Epithelial cell of proximal tubule (primary cell): ENCODE results near the gene RBKS. TPM values are rescaled to one million over a fixed set of nuclear protein-coding genes. Genes with fewer than 3 reads are reported as not detected.
"Not testable (repeated sequence)": the region's sequence is repeated elsewhere in the genome, so short reads cannot be mapped to it uniquely, and the experiment has no call there.

ENCODE experiments used
- DNase-seq: peaks from one replicate; pipeline ENCODE4 v3.0.0-alpha.2; 2011; ENCODE audit warnings: low read depth
- H3K4me3 ChIP-seq: 2 replicates; pipeline ENCODE4 v1.5.1; 2011; ENCODE audit warnings: low read depth, mild to moderate bottlenecking, low read length
- CTCF ChIP-seq: conservative IDR thresholded peaks from 2 replicates; pipeline ENCODE4 v1.5.1; 2012; ENCODE audit warnings: low read depth, mild to moderate bottlenecking, low read length
- total RNA-seq: library from RNA; depleted of rRNA; stranded (reverse); fragments of >200 nt; gene quantifications from 2 replicates; pipeline ENCODE4 v1.2.3, GENCODE V29; 2015

RBKS gene
- total RNA-seq, 1 donor from 2014 or later: 2.7 TPM

GRCh38 chr2:27878825-27879224, 11.4 kb downstream of the RBKS start:
- no peak overlapping the region for H3K4me3 ChIP-seq
- TF ChIP-seq CTCF: no peak
- no peak for DNase-seq

GRCh38 chr2:27875089-27875881, 14.9 kb downstream of the RBKS start:
- no peak for DNase-seq
- TF ChIP-seq CTCF: no peak

GRCh38 chr2:27873091-27873490, 17.1 kb downstream of the RBKS start:
- DNase-seq: no peak
- no peak for TF ChIP-seq CTCF
- no peak overlapping the region for H3K4me3 ChIP-seq

More at GRCh38 chr2:27875089-27875881, 14.9 kb downstream of the RBKS start:
- no peak overlapping the region for H3K4me3 ChIP-seq

- H3K4me3 ChIP-seq: no peak overlapping the region
- no peak for DNase-seq
- TF ChIP-seq CTCF: no peak
These were observed 18.4 kb downstream of the RBKS start for GRCh38 chr2:27871802-27872201.

- no peak for DNase-seq
- no peak for TF ChIP-seq CTCF
- H3K4me3 ChIP-seq: no peak overlapping the region
These were observed 19.5 kb downstream of the RBKS start for GRCh38 chr2:27870724-27871123.

GRCh38 chr2:27869763-27870162, 20.4 kb downstream of the RBKS start:
- DNase-seq: no peak
- TF ChIP-seq CTCF: no peak
- H3K4me3 ChIP-seq: no peak overlapping the region

GRCh38 chr2:27866237-27866636, 23.9 kb downstream of the RBKS start:
- no peak for DNase-seq
- H3K4me3 ChIP-seq: no peak overlapping the region
- TF ChIP-seq CTCF: no peak

- DNase-seq, H3K4me3 ChIP-seq: not testable (repeated sequence)
These were observed 26.2 kb downstream of the RBKS start for GRCh38 chr2:27863955-27864354.
